Hippocampal formation (tissue), 2 donors: ENCODE data around the gene LDHD.
A peak's percentile ranks its signal among the peaks of the same experiment; 100 is the strongest.

ENCODE experiments used
- DNase-seq, 2 donors: peaks; one replicate each; lab custom pipeline; 2025; lab: John Stamatoyannopoulos, UW

LDHD gene

DNA sequence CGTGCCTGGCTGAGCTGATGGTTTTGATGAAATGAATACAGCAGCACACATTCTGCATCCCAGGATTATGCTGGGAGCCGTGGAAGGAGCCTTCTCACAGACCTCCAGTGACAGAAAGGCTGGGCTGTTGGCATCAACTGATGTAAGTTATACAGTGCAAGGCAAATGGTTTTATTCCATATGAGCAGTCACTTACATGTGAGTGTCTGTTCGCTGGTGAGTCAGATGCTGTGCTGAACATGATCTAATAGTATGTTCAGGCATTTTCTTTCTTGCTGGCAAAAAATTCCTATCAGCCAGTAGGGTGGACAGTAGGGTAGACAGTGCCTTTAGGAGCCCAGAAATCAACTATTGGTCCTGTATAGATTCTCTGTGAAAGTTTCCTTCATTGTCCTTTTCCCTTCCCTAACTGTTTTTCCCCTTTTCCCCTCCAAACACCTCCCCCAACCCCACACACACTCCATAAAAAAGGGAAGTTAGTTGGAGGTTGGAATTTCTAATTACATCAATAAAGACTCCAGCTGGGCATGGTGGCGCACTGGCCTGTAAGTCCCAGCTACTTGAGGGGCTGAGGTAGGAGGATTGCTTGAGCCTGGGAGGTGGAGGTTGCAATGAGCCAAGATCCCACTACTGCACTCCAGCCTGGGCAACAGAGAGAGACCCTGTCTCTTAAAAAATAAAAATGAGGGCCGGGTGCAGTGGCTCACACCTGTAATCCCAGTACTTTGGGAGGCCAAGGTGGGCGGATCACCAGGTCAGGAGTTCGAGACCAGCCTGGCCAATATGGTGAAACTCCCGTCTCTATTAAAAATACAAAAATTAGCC lies 36.2 kb downstream of the LDHD start:
- DNase-seq, result no peak

DNA sequence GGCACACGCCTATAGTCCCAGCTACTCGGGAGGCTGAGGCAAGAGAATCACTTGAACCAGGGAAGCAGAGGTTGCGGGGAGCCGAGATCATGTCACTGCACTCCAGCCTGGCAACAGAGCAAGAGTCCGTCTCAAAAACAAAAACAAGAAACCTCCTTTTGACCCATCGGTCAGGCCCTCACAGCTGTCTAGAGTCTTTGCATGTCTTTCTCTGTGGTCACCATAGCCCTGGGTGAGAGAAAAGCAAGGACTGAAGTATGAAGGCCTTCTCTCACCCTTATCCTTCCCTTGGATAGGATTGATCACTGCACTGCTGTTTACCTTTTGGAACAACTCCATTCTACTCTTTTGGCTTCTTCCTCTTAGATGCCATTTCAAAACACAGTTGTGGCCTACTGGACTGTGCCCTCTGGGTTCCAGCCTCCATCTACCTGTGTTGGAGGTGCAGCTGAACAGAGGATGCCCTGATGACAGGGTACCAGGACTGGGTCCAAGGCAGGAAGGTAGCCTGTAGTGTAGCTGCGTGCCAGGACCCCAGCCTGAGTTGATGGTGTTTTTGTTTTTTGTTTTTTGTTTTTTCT lies 37.1 kb downstream of the LDHD start:
- DNase-seq, result no peak

DNA sequence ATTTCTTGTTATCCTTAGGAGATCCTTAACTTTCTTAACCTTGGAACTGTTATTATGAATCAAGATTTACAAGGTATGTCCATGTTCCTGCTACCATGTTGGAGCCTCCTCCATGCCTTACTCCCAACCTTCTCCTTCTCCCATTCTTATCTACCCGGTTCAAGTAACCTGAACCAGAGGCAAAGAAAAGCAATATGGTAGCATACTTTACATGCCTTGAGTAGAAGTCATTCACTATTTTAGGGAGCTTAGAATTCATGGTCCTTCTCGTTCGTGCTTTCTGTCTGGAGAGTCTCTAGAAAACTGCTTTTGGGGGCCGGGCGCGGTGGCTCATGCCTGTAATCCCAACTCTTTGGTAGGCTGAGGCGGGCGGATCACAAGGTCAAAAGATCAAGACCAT lies 37.7 kb downstream of the LDHD start:
- DNase-seq, result no peak

DNA sequence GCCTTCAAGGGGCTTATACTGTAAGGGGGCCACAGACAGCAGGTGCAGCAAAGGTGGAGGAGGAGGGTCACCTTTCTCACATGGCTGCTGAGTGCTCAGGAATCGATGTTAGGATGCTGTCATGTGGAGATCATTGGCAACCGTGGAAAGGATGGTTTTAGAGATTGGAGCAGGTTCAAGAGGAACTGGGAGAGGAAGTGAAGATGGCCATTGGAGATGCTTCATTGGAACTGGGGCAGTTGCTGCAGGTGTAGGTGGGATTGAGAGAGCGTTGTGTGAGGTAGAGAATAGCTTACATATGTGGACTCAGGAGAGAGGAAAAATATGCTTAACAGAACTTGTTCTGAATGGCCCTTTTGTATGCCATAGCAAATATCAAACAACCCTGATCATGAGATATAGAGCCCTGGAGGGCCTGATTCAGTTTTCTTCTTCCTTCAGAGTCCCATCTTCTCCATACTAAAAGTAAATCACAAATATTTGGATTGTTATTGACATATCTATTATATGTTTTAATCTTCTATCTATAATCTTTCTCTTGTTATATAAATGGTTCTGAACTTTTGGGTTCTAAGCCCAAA lies 40.8 kb downstream of the LDHD start:
- no peak for DNase-seq

DNA sequence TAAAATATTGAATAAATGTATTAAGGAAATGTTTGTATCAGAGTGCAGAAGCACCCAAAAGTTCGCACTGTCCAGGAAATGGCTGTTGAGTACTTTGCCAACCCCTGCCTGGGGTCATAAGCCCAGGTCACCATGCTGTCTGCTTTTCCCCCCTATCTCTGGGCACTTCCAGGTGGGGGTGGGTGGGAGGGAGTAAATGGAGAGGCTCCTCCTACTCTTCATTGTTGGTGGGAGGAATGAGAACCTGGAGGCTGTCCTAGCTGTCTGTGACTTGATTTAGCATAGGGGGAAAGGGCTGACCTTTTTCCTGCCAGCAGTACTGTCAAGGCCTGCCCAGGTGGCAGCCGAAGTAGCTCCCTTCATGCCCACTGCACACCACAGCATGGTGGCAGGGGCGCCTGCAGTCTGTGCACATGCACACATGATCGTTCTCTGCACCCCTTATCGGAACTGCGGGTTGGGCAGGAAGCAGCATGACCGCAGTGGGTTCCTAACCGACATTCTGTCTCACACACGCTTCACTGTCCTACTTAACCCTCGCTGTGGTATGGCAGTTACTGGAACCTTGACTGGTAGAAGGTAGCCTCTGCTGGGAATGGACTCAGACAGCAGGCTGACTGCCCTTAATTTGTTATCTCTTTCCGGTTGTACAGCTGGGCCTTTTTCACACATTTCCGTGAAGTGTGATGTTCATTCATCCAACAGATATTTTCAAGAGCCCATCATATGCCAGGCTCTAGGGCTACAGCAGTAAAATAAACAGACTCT lies 41.5 kb downstream of the LDHD start:
- DNase-seq, result no peak

DNA sequence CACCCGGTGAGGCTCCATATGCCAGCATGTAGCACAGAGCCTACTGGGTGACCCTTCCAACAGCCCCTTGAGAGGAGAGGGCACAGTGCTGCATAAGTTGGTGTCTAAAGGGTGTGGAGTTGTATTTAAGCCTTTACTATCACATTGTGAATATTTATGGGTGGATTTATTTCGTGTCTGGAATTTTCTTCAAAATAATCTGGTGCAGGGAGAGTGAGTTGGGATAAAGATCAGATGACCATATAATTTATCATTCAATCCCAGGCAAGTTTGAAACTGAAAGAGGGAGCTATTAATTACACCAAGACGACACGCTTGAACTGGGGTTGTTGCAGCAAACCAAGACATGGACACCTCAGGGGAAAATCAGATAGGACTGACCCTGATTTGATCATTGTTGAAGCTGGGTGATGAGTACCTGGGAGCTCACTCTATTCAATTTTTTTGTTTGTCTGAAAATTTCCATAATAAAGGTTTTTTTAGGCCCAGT lies 42.2 kb downstream of the LDHD start:
- no peak for DNase-seq

DNA sequence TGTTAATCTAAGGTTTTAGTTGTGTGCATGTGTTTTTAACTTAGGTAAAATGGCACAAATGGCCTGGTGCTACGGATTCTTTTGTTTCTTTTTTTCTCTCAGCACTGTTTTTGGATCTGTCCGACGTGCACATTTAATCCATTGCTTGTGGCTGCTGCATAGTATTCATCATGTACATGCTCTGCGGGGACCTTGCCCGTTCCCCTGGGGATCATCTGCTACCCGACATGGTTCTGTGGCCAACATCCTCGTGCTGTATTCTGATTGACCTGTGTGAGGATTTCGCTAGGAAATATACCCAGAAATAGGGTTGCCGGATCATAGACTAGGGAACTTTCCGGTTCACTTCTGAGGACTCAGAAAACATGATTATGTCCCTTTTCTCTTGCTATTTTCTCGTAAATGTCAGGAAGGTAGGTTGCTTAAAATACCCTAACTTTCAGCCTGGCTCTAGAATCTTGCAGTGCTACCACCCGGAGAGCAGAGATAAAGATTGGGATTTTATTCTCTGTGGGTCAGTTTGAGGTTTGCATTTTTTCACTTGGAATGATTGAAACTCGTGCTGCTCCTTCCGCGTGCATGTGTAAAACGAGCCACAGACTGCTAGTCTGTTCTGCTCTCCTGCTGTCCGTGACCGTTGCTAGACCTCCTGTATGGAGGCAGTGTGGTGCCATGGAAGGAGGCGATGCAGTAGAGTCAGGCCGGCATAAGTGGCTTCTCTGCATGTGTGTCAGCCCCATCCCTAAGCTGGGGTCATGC lies 42.9 kb downstream of the LDHD start:
- DNase-seq, result no peak

DNA sequence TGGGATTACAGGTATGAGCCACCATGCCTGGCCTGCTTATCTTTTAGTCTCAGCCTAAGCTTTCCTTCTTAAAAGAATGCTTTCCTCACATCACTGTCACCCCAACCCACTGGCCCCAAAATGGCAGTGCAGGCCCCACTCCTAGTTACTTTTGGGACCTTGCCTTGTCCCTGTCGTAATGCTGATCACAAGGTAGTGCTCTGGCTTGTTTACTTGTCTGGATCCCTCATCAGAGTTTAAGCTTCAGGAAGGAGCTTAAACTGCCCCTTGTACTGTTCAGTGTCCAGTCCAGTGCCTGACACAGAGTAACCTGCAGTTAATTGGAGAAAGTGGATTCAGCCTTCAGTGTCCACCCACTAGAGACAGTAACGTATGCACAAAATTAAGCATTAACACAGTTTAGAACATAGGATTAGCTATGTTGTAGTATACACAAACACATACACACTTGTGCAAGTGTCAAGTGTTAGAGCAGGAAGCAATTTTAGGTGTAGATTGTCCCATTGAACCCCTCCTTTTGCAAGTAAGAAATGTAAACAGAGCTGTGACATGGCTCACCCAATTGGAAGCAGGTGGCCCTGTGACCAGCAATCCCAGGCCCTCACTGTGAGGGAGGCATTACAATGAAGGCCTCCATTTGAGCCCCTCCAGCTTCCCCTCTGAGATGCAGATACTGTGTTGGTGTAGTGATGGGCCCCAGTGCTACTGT lies 44.2 kb downstream of the LDHD start:
- no peak for DNase-seq

DNA sequence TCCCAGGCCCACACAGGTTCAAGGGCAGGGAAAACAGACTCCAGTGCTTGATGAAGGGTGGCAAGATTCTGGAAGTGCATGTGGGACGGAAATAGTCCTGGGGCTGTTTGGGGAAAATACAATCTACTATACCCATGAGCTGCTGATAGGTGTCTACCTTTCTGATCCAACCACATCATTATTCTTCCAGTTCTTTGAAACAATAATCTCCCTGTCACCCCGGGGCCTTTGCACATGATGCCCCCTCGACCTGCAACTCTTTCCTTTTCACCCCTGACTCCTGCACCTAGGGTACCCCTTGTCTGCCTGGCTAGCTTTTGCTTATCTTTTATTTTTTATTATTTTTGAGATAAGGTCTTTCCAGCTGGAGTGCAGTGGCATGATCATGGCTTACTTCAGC lies 45.0 kb downstream of the LDHD start:
- DNase-seq, result no peak

DNA sequence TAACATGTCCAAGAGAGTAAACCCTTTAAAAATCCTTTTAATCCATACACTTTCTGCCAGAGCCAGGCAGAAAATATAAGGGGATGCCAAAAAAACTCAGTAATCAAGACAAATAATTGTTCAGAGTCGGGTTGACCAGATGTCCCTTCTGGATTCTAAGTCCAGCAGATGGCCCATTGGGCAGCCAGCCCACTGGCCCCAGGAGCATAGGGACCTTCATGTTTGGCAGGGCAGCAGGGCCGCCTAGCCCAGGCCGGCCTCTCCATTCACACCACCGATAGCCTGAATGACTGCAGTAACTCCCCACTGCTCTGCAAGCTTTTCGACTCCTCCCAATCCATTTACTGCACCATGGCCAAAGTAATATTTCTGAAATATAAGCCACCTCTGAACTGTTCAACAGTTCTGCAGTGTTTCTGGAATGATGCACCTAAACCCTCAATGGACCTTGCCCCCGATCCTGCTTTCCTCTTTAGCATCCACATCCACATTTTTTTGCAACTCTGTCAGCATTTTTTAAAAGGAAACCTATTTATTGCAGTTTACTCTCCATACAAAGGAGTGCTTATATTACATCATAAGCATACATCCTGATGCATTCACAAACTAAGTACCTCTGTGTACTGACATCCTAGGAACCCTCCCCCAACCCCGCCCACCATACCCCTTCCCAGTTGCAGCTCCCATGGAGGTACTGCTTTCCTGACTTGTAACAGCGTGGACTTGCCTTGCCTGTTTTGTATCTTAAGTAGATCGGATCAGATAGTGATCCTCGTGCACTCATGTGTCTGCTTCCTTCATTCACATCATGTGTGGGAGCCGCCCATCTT lies 46.4 kb downstream of the LDHD start:
- peak; percentile 24 to 29 for DNase-seq

DNA sequence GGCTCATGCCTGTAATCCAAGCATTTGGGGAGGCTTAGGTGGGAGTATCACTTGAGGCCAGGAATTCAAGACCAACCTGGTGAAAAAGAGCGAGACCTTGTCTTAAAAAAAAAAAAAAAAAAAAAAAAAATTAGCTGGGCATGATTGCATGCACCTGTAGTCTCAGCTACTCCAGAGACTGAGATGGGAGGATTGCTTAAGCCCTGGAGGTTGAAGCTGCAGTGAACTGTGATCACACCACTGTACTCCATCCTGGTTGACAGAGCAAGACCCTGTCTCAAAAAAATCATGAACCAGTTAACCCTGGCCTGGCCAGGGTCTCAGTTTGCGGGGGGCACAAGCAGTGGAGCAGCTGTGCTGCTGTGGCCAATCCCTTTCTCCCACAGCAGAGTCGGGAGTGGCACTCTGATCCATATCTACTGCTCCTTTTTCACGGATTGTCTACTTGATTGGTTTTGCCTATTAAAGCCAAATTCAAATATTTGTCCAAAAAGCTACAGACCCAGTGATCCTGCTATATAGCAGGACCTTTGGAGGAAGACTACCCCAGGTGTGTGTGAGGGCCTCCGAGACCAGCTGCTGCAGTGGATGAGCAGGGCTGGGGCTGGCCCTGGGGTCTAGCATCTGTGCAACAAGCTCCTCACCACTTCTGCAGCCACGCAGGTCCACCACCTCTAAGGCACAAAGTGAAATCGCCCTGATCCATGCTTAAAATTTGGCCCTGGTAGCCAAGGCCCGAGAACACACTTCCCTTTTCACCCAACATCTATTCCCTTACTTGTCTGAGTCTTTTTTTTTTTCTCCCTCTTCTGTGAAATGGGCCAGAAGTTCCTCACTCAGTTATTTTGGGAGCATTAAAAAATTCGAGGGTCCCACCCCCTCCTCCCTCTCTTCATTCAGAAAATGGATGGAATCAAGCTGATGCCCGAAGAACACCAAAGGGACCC lies 48.2 kb downstream of the LDHD start:
- DNase-seq, result no peak

DNA sequence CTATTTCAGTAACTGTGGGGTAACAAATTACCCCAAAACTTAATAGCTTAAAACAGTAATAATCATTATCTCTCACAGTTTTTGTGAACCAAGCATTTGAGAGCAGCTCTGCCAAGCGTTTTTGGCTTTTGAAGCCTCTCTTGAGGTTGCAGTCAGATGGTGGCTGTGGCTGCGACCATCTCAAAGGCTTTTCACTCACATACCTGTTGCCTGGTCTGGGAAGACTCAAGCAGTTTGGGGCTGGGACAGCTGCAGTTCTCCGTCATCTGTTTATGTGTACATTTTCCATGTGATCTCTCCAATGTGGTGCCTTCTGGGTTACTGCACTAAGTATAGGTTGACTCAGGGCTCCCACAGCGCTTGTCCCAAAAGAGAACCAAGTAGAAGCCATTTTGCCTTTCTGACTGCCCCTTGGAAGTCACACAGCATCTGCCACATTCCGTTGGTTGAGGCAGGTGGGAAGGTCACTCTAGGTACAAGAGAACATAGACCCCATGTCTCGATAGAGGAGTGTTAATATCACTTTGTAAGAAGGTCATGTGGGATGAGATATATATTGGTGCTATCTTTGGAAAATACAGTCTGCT lies 49.6 kb downstream of the LDHD start:
- DNase-seq, result no peak

DNA sequence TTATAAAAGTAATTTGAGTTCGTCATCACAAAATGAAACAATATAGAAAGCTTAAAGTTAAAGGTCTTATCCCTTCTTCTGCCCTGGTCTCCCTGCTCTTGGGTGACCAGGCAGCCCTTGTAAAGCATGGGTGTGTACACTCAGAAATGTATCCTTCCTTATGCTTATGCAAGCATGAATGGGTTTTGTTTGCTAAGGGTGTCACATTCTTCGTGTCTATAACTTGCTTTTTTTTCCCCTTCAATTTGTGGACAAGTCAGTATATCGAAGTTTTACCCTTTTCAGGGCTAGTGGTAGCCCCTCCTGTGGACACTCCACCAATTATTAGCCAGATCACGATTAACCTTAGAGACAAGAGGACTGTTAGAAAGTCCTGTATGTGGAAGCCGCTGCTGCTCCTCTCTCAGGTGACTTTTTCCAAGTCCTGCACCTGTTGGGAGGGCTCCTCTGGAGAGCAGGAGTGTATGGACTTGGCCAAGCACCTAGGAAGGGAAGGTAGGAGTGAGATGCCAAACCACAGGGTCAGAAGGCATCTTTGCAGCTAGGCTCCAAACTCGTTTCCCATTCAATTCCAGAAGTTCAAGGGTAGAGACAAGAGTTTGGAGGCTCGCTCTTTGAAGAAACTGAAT lies 50.9 kb downstream of the LDHD start:
- DNase-seq, result no peak

DNA sequence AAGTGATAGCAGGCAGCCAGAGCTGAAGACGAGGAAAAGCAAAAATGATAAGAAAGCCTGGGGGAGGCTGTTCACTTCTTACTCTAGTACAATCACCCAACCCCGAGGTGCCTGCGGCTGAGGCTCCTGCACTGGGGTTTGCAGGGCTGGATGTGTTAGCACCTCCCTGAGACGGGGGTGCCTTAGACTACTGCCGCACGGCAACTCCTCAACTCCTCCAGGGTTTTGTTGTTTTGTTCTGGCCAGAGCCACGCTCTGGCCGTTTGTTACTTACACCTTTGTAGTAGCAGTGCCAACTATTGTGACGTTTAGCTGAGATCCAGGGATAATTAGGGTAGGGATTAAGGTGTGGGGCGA lies 51.5 kb downstream of the LDHD start:
- no peak for DNase-seq

DNA sequence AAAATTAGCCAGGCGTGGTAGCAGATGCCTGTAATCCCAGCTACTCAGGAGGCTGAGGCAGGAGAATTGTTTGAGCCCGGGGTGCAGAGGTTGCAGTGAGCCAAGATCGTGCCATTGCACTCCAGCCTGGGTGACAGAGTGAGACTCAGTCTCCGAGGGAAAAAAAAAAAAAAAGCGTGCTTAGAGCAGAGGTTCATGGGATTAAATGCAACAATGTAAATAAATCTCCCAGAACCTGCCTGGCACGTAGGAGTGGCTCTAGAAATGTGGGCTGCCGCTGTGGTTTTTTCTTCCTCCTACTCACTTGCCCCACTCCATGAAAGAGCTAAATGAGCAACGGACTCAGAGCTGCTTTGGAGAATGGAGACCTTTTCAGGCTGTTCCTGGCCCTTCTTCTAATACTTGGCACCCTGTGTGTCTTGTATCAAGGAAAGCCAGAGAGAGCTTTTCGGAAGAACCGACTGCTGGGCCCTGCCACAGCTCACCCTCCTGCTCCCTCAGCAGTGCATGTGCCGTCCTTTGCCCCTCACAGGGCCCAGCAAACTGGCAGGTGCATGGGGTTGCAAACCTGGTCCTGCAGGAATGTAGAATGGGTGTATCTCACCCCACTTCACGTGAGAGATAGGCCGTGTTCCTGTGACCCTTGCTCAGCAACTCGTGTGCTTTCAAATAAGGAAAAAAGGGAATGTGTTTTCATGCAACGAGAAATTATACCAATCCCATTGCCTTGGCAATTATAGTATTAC lies 52.0 kb downstream of the LDHD start:
- DNase-seq, result no peak

DNA sequence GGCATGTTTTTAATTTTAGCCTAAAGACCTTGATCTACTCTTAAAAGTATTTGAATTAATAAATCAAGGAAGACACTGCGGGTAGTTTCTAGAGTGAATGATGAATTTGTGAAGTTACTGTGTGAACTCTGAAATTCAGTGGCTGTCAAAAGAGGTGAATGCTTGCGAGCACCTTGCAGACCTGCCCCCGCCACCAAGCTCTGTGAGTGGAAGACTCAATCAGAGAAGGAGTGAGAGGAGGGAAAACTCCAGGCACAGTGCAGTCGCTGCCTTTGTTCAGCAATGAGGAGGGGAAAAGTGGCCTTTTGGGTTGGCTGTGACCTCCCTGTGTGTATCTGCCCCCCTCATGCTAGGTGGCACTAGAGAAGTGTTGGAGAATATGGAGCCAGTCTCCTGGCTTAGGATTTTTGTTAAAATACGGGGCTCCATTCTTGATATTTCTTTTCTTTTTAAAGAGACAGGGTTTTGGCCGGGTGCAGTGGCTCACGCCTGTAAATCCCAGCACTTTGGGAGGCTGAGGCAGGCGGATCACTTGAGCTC lies 53.0 kb downstream of the LDHD start:
- no peak for DNase-seq

DNA sequence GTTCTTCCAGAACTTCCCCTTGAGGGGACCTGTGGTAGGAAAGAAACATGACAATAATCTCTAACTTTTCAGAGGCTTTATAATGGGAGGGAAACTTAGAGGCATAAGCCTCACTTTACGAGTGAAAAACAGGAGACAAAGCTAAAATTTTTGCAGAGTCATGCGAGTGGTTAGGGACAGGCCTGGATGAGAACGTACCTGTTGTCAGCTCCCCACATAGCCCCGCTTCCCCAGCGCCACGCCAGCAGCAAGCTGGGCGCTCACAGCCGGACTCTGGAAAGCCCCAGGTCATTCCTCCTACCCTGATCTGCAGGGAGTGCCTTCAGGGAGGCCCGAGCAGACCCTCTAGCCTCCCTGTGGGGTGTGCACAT lies 53.6 kb downstream of the LDHD start:
- no peak for DNase-seq
